Fibroblast of skin of right quadriceps (primary cell): ENCODE data around the gene NPEPPS.
"Not testable (repeated sequence)": the region's sequence is repeated elsewhere in the genome, so short reads cannot be mapped to it uniquely, and the experiment has no call there.

Source experiments
- DNase-seq: peaks from one replicate; pipeline ENCODE4 v3.0.0-alpha.2; 2013

NPEPPS gene

GRCh38 chr17:47530557-47531232 lies at the start of gene NPEPPS:
TSS of gene NPEPPS (plus strand) at chr17:47531108. CDS start at chr17:47531301, 193 bp downstream.
- DNase-seq: peak; percentile 87

- DNase-seq: not testable (repeated sequence)
Observed at GRCh38 chr17:47491841-47492212, 39.1 kb upstream of the NPEPPS start.

- DNase-seq: not testable (repeated sequence)
Observed at GRCh38 chr17:47499074-47499473, 31.8 kb upstream of the NPEPPS start.

DNA sequence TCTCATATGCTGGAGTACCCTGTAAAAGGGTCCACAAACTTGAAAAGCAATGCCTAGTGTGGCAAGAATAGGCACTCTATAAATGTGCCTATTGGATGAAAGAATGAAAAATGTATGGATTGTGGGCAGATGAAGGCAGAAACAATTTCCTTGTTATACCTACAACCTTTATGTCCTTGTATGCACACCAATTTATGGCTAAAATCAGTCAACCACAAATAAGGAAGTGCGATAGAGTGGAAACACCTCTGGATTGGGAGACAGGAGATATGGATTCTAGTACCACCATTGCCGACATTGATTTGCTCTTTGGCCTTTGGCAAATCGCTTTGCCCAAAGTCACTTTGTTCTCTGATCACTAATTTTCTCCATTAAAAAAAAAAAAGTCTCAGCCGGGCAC lies 31.4 kb upstream of the NPEPPS start:
- not testable (repeated sequence) for DNase-seq

DNA sequence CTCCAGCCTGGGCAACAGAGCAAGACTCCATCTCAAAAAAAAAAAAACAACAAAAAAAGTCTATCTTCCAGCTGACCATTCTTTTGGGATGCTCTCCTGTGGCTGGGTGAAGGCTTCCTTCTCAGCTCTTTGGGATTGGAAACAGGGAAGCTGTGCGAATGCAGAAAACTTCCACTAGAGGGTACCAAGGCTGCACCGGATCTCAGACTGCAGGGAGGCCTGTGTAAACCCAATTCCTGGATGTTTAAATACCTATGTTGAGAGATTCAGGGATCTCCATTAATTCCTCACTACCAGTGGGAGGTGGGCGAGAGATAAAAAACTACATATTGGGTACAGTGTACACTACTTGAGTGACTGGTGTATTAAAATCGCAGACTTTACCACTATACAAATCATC lies 30.3 kb upstream of the NPEPPS start:
- peak; percentile 32 for DNase-seq

DNA sequence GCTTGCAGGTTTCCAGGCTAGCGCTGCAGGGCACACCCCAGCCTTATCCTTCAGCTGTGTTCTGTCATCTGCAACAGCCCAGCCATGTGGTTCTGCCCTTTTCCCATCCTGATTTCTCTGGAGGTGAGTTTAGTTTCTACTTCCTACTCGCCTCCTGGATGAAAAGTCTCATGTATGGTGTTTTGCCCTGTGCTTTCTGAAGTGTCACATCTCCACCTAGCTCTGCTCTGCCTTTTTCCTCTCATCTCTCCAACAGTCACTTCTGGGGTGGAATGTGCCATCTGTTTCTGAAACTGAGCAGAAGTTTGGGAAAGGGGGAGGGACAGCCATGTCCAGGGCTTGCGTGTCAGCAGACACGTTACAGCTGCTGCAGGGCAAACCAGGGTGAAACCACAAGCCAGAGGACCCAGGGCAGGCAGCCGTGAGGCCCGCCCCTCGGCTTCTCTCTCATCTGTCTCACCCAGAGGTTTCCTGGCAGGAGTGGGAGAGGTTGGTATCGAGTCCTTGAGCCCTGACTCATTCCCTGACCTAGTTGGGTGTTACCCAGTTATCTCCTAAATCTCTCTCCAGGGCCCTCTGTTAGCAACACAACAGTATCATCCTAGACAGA lies 28.7 kb upstream of the NPEPPS start:
- peak; percentile 16 for DNase-seq

DNA sequence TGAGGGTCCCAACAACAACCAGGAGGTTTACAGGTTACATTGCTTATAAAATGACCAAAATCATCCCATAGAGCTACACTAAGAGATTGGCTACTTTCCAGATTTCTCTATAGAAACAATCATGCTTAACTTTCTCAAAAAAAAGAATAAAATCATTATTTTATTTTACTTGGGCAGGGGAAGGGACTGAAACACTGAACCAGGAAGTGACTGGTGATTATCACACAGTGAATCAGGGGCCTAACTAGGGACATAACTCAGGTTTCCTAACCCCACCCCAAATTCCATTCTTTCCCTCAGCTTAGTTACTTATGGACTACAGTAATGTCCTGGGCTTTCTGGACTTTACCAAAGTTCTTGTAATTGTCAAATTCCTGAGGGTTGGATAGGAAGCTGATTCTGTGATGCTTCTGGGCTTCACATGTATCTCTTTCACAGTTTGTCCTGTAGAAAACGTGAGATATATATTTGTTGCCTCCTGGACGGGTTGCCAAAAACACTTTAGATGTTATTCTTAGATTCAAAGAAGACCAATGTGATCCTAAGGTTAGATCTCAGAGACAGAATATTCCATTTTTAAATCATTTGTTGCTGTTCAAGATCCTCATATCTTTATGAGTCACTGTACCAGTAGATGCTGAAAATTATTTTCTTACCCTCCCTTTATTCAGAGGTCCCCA lies 28.0 kb upstream of the NPEPPS start:
- DNase-seq: peak; percentile 54

GRCh38 chr17:47511701-47512146 lies 19.2 kb upstream of the NPEPPS start:
- not testable (repeated sequence) for DNase-seq

DNA sequence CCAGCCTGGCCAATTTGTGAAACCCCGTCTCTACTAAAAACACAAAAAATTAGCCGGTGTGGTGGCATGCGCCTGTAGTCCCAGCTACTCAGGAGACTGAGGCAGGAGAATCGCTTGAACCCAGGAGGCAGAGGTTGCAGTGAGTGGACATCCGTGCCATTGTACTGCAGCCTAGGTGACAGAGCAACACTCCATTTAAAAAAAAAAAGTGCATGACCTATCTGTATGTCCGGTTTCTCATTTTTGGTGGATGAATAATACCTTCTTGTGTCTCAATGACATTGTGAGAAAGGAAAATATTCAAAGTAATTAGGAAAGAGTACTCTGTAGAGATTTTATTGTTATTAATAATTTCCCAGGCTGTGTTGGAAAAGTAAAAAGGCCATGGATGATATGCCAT lies 17.6 kb upstream of the NPEPPS start:
- not testable (repeated sequence) for DNase-seq

- DNase-seq: not testable (repeated sequence)
Observed at GRCh38 chr17:47518880-47519279, 12.0 kb upstream of the NPEPPS start.

- DNase-seq: not testable (repeated sequence)
Observed at GRCh38 chr17:47519365-47519764, 11.5 kb upstream of the NPEPPS start.

DNA sequence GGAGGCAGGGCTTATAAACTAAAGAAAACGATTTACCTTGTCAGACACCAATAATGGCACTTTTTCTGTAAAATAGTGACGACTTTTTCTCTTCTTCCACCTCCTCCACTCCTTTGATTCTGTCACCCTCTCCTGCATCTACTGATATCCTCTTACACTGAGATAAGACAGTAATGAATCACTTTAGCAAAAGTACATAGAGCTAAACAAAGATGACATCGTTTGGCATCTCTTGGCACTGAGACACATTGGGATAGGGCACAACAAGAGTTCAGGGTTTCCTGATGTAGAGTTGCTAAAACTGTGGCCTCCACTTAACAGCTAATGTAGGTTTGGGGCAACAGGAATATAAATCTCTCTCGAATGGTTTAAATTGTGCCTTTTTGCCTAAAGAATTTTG lies 10.6 kb upstream of the NPEPPS start:
- not testable (repeated sequence) for DNase-seq

GRCh38 chr17:47521434-47521833 lies 9.5 kb upstream of the NPEPPS start:
- not testable (repeated sequence) for DNase-seq

GRCh38 chr17:47522341-47522740 lies 8.6 kb upstream of the NPEPPS start:
- not testable (repeated sequence) for DNase-seq

DNA sequence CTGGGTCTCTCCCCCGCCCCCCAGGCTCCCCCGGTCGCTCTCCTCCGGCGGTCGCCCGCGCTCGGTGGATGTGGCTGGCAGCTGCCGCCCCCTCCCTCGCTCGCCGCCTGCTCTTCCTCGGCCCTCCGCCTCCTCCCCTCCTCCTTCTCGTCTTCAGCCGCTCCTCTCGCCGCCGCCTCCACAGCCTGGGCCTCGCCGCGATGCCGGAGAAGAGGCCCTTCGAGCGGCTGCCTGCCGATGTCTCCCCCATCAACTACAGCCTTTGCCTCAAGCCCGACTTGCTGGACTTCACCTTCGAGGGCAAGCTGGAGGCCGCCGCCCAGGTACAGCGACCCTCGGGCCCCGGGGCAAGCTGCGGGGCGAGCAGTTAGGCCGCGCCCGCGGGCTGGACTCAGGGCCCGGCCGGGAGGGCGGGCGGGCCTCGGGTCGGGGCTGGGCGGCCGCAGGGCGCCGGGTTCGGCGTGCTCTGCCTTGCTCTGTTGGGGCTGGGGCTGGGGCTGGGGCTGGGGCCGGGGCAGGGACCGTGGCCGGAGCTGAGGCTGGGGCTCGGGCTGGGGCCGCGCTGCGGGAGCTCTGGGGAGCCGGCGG lies 419 bp downstream of the NPEPPS start:
- DNase-seq: not testable (repeated sequence)

DNA sequence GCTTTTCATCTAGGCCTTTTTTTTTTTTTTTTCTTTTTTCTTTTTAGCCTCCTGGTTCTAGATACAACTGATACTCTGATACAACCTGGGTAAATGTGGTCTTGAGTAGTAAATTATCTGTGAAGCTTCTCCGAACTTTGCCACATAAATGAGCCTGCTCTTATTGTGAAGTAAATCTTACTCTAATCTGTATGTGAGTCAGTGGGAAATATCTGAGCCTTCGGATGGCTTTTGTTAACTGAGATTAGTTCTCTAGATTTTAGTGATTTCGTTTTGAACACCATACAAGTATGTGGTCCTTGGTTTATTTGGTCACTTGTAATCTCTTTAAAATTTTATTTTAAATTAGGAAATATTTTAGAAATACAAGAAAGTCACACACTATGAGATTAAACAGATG lies 8.2 kb downstream of the NPEPPS start:
- DNase-seq: not testable (repeated sequence)

GRCh38 chr17:47541676-47542075 lies 10.8 kb downstream of the NPEPPS start:
- DNase-seq: not testable (repeated sequence)

- DNase-seq: not testable (repeated sequence)
Observed at GRCh38 chr17:47544327-47544726, 13.4 kb downstream of the NPEPPS start.

GRCh38 chr17:47554733-47555132 lies 23.8 kb downstream of the NPEPPS start:
- not testable (repeated sequence) for DNase-seq

DNA sequence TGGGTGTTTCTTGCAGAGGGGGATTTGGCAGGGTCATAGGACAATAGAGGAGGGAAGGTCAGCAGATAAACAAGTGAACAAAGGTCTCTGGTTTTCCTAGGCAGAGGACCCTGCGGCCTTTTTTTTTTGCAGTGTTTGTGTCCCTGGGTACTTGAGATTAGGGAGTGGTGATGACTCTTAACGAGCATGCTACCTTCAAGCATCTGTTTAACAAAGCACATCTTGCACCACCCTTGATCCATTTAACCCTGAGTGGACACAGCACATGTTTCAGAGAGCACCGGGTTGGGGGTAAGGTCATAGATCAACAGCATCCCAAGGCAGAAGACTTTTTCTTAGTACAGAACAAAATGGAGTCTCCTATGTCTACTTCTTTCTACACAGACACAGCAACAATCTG lies 25.2 kb downstream of the NPEPPS start:
- not testable (repeated sequence) for DNase-seq

DNA sequence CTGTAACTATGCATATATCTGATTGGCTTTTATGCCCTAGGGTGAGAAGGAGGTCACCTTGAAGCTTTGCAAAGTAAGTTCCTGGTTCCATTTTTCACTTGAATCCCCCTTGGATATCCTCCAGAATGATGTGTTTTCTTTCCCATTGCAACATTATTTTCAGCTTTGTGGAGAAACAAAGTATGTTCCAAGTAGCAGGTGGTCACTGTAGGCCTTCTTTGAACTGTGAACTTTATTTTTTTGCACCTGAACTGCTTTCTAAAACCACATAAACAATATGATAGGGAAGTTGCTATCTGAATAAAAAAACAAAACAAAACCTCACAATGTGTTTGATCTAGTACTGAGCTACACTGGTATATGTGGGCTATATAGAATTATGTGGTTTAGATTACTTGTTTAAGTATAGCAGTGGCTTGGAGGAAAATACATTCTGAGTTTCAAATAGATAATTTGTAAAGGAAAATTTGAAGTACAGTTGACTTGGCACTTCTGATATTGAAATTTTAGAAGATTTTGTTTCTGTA lies 29.7 kb downstream of the NPEPPS start:
- DNase-seq: not testable (repeated sequence)

- not testable (repeated sequence) for DNase-seq
Observed at GRCh38 chr17:47561698-47562405, 30.9 kb downstream of the NPEPPS start.

DNA sequence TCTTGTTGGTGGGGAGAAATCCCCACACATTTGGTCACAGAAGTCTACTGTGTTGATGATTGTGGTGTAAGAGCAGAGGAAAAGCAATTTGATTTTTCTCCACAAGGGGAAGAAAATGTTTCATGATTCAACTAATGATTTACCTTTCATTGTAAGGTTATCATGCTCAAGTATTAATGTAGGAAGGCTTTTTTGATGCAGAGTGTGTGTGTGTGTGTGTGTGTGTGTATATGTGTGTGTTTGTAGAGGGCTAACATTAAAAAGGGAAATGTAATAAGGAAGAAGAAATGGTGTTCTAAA lies 31.4 kb downstream of the NPEPPS start:
- not testable (repeated sequence) for DNase-seq
